Endothelial cell (in vitro differentiated cells): ENCODE measurements around the gene SOWAHB. TPM values are rescaled to one million over a fixed set of nuclear protein-coding genes. Genes with fewer than 3 reads are reported as not detected.
A peak's percentile ranks its signal among the peaks of the same experiment; 100 is the strongest.

ENCODE experiments used
- DNase-seq: peaks from one replicate; pipeline ENCODE4 v3.0.0; 2021; ENCODE audit warnings: low spot score
- H3K27ac Mint-ChIP-seq: one replicate; pipeline ENCODE4 v1.8.0; 2021; ENCODE audit warnings: mixed read lengths, inconsistent platforms; ENCODE audit not compliant: unreplicated experiment
- H3K27me3 Mint-ChIP-seq: one replicate; pipeline ENCODE4 v1.8.0; 2021; ENCODE audit warnings: mild to moderate bottlenecking, moderate library complexity, mixed read lengths, inconsistent platforms; ENCODE audit not compliant: unreplicated experiment
- H3K36me3 Mint-ChIP-seq: one replicate; pipeline ENCODE4 v1.8.0; 2021; ENCODE audit warnings: mild to moderate bottlenecking, low read depth, mixed read lengths, inconsistent platforms; ENCODE audit not compliant: unreplicated experiment
- H3K4me1 Mint-ChIP-seq: one replicate; pipeline ENCODE4 v1.8.0; 2021; ENCODE audit warnings: mild to moderate bottlenecking, mixed read lengths, inconsistent platforms; ENCODE audit not compliant: unreplicated experiment
- H3K4me3 Mint-ChIP-seq: one replicate; pipeline ENCODE4 v1.8.0; 2021; ENCODE audit warnings: mild to moderate bottlenecking, mixed read lengths, inconsistent platforms; ENCODE audit not compliant: unreplicated experiment
- H3K9me3 Mint-ChIP-seq: one replicate; pipeline ENCODE4 v1.8.0; 2021; ENCODE audit warnings: mixed read lengths, inconsistent platforms; ENCODE audit not compliant: unreplicated experiment
- CTCF ChIP-seq: fragments of 200-600 bp; sonication (generic); IDR thresholded peaks from one replicate; pipeline ENCODE4 v1.5.0; 2021; ENCODE audit warnings: antibody characterized with exemption; ENCODE audit not compliant: unreplicated experiment
- total RNA-seq: library from RNA; stranded (reverse); fragmentation: NEBNext Ultra II Directional; extraction: Animal tissue kit (Norgen Biotek cat#: 25700); gene quantifications from one replicate; pipeline ENCODE4 v1.2.1, GENCODE V29; 2021; ENCODE audit not compliant: unreplicated experiment

SOWAHB gene
- total RNA-seq, 1 donor from 2014 or later = 5.0 TPM

GRCh38 chr4:76895619-76896018 is 2.3 kb downstream of the SOWAHB start:
- Mint-ChIP-seq H3K4me1 (peaks cover 29% of the 10 kb centered on the region), H3K27me3 (peaks cover 1% of the 10 kb centered on the region), H3K36me3 (peaks cover 4% of the 10 kb centered on the region), H3K27ac (no peak overlapping the region), H3K4me3 (no peak overlapping the region), H3K9me3 (no peaks in the 10 kb centered on the region)
- no peak for DNase-seq
- TF ChIP-seq CTCF = no peak

GRCh38 chr4:76894537-76895255 is 3.2 kb downstream of the SOWAHB start:
- H3K4me1 Mint-ChIP-seq = peaks cover 26% of the 10 kb centered on the region

GRCh38 chr4:76892601-76893000 is 5.3 kb downstream of the SOWAHB start:
- DNase-seq = no peak
- TF ChIP-seq CTCF = no peak

More at GRCh38 chr4:76894537-76895255, 3.2 kb downstream of the SOWAHB start:
- Mint-ChIP-seq H3K27me3 (peaks cover 1% of the 10 kb centered on the region), H3K27ac (no peak overlapping the region), H3K9me3 (no peaks in the 10 kb centered on the region), H3K4me3 (no peak overlapping the region), H3K36me3 (peaks cover 4% of the 10 kb centered on the region)
- no peak for TF ChIP-seq CTCF
- DNase-seq = no peak

GRCh38 chr4:76892001-76892400 is 5.9 kb downstream of the SOWAHB start:
- H3K36me3 Mint-ChIP-seq = no peaks in the 10 kb centered on the region
- peaks cover 15% of the 10 kb centered on the region for H3K4me1 Mint-ChIP-seq
- DNase-seq = no peak
- H3K9me3 Mint-ChIP-seq = no peaks in the 10 kb centered on the region
- H3K27me3 Mint-ChIP-seq = peaks cover 6% of the 10 kb centered on the region
- no peak overlapping the region for H3K4me3 Mint-ChIP-seq
- TF ChIP-seq CTCF = no peak
- H3K27ac Mint-ChIP-seq = peak overlapping the region; percentile 5

More at GRCh38 chr4:76892601-76893000, 5.3 kb downstream of the SOWAHB start:
- Mint-ChIP-seq H3K27ac (no peak overlapping the region), H3K4me3 (no peak overlapping the region), H3K27me3 (peaks cover 1% of the 10 kb centered on the region), H3K4me1 (peaks cover 15% of the 10 kb centered on the region), H3K36me3 (no peaks in the 10 kb centered on the region), H3K9me3 (no peaks in the 10 kb centered on the region)

GRCh38 chr4:76886848-76887441 is 11.0 kb downstream of the SOWAHB start:
- Mint-ChIP-seq H3K27me3 (peaks cover 10% of the 10 kb centered on the region), H3K27ac (no peak overlapping the region), H3K9me3 (no peaks in the 10 kb centered on the region), H3K4me3 (no peak overlapping the region), H3K4me1 (peaks cover 30% of the 10 kb centered on the region), H3K36me3 (no peaks in the 10 kb centered on the region)
- no peak for TF ChIP-seq CTCF
- DNase-seq = no peak
